Fibroblast of villous mesenchyme (primary cell): ENCODE results near the gene ENPEP. TPM values are rescaled to one million over a fixed set of nuclear protein-coding genes. Genes with fewer than 3 reads are reported as not detected.

Source experiments
- DNase-seq: peaks from one replicate; pipeline ENCODE4 v3.0.0-alpha.2; 2010; ENCODE audit warnings: low read depth
- H3K4me3 ChIP-seq: 2 replicates; pipeline ENCODE4 v1.5.1; 2011; ENCODE audit warnings: low read depth, mild to moderate bottlenecking, low read length
- total RNA-seq: library from RNA; depleted of rRNA; stranded (reverse); fragments of >200 nt; gene quantifications from 2 replicates; pipeline ENCODE4 v1.2.3, GENCODE V29; 2012
- TF ChIP-seq, protein P1 (sequence below): IDR thresholded peaks from 2 replicates; pipeline ENCODE4 v1.5.1; 2012; ENCODE audit warnings: low read depth, mild to moderate bottlenecking, low read length; ENCODE audit not compliant: insufficient read depth

ENPEP gene
- total RNA-seq, 1 donor, result 0.43 TPM

DNA sequence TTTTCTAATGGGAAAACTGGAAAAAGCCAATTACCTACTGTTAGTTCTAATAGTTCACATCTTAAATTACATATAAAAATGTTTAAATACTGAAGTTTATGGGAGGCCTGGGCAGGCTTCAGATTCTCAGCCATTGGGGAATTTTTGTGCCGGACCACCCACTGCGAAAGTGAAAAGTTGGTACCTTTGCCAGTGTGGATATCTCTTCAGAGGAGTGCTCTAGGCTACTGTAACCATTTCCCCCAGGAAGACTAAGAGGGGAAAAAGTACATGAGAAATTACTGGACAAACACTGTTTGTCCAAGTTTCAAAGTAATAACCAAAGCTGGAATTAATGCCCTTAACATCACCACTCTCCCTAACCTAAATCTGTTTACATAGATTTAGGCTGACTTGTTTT lies 126.1 kb downstream of the ENPEP start:
- TF ChIP-seq, protein P1, sequence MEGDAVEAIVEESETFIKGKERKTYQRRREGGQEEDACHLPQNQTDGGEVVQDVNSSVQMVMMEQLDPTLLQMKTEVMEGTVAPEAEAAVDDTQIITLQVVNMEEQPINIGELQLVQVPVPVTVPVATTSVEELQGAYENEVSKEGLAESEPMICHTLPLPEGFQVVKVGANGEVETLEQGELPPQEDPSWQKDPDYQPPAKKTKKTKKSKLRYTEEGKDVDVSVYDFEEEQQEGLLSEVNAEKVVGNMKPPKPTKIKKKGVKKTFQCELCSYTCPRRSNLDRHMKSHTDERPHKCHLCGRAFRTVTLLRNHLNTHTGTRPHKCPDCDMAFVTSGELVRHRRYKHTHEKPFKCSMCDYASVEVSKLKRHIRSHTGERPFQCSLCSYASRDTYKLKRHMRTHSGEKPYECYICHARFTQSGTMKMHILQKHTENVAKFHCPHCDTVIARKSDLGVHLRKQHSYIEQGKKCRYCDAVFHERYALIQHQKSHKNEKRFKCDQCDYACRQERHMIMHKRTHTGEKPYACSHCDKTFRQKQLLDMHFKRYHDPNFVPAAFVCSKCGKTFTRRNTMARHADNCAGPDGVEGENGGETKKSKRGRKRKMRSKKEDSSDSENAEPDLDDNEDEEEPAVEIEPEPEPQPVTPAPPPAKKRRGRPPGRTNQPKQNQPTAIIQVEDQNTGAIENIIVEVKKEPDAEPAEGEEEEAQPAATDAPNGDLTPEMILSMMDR, result no peak
- no peak for DNase-seq
- H3K4me3 ChIP-seq, result no peak overlapping the region

DNA sequence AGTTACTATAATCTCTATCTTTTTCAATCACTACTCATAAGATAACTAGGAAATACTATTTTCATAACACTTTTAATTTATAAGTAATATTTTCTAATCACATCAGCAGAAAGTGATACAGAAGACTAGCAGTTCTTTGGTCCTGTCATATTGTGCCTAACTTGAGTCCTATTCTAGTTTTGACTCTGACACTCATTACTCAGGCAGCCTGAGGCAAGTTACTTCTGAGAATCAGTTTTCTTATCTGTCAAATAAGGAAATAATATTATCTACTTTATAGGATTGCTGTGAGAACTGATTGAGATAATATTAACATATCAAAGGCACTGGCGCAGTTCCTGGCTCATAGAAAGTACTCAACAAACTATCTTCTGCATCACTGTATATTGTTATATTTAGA lies 129.1 kb downstream of the ENPEP start:
- H3K4me3 ChIP-seq, result no peak overlapping the region
- no peak for DNase-seq
- TF ChIP-seq, protein P1, result no peak

DNA sequence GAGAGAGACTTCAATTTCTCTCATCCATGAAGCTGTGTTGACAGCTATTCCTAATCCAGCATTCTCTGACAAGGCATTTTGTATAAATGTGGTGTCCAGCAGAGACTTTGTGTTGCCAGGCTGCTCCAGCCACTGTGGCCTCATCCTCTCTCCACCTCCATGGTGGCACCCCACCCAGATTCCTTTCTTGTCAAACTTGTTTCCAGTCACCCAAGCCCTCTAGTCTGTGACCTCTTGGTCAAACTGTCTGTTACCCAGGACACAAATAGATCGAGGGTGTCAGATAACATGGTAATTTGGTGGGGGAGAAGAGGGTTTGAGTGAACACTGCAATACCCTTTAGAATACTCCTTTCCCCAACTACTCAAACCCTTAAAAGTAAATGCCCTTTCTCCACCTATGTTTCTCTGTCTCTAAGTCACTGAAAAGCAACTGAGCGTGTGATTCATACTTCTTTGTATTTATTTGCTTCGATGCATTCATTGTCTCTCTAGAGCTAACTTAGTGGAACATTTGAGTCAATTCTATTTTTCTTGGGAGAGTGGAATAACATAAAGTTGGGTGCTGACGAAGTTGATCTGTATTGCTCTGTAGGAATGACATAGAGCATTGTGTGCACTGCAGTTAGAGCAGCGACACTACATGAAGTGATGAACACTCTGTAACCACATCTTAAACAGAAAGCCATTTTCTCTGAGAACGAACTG lies 133.2 kb downstream of the ENPEP start:
- TF ChIP-seq, protein P1, result no peak
- no peak for DNase-seq
- no peak overlapping the region for H3K4me3 ChIP-seq

DNA sequence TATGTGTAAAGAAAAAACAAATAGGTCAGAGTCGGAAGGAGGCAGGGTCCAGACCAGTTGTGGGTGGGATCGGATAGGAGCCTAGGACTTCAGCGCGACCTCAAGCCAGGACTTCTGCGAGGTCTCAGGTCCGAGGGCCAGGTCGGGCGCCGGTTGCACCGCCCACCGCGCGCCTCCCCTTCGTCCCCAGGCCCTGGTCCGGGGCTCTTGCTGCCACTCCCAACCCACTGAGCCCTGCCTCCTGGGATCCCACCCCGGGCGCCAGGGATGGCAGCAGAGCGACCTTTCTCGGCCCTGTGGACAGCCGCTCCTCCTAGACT lies 134.6 kb downstream of the ENPEP start:
- TF ChIP-seq, protein P1, result no peak
- DNase-seq, result no peak
- H3K4me3 ChIP-seq, result no peak overlapping the region

DNA sequence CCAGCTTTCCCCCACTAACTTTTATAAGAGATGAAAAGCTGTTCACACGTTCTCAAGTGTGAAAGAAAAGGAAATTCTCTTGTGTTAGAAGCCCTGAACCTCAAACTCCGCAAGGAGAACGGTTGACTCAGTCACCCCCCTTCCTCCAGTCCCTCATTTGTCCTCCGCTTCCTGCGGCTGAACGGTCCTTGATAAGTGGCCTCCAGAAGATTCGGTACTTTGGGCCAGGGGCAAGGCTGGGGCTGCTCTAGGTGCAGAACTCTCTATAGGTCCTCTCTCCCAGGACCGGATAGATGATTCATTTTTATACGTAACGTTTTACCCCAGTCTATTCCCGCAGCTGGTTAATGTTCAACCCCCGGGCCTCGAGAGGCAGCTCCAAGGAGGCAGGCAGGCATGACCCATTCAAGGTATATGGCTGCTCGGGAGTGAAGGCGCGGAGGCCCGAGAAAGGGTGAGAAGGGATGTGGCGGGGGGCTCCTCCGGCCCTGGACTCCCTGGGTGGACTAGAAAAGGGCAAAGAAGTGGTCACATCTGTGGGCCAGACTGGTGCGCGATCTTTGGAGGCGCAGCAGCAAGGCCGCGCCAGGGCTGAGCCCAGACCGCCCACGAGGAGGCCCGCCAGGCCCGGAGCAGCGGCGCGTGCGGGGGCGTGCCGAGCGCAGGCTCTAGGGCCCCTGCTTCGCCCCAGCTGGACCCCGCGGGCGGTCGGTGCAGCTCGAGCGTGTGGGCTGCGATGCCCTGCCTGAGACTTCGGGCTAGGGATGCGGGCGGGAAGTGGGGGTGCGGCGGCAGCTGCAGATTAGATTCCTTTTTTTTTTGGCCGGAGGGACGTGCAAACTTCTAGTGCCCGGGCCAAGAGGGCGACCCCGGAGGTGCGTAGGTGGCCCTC lies 135.2 kb downstream of the ENPEP start:
- H3K4me3 ChIP-seq, result no peak overlapping the region
- TF ChIP-seq, protein P1, result no peak
- DNase-seq, result peak; percentile 57

DNA sequence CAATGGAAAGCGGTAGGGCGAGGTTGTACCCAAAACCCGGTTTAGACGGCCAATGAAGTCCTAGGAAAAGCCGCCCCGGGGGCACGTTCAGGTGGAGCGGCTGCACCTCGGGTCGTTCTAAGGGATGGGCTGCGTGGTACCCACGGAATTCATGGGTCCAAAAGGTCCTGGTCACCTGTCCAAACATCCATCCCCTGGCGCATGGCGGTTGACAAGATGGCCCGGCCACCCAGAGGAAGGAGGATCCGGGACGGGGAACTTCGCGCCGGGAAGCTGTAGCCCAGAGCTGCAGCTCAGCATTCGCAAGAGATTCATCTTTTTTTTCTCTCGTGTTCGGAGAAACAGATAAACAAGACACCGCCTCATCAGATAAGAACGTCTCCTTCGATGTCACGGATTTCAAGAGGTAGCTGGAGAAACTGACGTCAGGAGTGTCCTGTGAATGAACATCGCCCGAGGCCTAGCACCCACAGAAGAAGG lies 136.1 kb downstream of the ENPEP start:
- TF ChIP-seq, protein P1, result no peak
- peak; percentile 78 for DNase-seq
- H3K4me3 ChIP-seq, result no peak overlapping the region
